Ovary (tissue), 1 donor: Measurements from ENCODE around the gene GTPBP3.

Experiments
- EP300 ChIP-seq: sonication (generic); formaldehyde crosslinking; IDR thresholded peaks from one replicate; pipeline ENCODE4 v1.6.1; 2017; ENCODE audit warnings: antibody characterized with exemption
- POLR2A ChIP-seq: fragments of 450-650 bp; IDR thresholded peaks from one replicate; pipeline ENCODE4 v1.6.1; 2017; ENCODE audit warnings: antibody characterized with exemption, mild to moderate bottlenecking, moderate library complexity

DNA sequence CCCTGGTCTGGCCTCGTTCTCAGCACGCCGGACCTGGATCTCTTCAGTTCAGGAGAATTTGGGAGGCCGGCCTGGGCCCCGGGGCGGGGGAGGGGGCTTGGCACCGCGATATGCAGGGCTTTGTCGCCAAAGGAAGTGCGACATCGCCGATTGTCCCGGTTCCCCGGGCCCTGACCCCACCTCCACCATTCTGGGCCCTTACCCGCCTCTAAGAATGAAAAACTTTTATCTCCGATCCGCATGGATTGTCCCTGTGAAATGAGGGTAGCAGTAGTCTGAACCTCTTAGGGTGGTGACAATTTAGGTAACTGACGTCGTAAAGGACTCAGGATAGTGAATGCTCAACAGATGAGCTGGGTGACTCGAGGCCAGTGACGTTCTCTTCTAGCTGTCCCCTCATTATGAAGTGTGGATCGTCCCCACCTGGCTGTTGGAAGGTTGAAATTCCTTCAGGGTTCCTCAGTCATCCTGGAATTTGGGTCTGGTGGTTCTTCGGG is 27.3 kb upstream of the GTPBP3 start:
- TF ChIP-seq POLR2A (no peak), EP300 (no peak)
